NCI-H526 (cell line): ENCODE measurements around the gene PLS1.

Experiments used
- DNase-seq, 2 experiments: peaks; one replicate each; lab custom pipeline; 2025; lab: John Stamatoyannopoulos, UW

PLS1 gene

GRCh38 chr3:142638291-142638690 is 42.1 kb downstream of the PLS1 start:
- DNase-seq: no peak

DNA sequence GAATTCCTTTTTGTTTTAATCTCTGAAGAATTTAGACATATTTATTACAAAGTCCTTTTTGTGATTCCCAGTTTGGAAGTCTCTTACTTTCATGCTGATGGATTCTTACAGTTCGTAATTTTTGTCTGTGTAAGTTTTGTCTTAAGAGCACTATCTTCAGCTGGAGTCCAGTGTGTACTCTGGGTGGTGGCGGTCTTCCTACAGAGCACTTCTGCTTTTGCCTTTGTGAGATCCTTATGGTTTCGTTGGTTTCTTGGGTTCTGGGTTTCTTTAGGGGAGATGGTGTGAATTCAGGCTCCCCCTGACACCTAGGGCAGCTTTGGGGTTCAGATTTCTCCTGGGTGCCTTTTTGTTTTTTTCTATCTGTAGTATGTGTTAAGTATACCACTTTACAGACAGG is 45.3 kb downstream of the PLS1 start:
- no peak for DNase-seq

DNA sequence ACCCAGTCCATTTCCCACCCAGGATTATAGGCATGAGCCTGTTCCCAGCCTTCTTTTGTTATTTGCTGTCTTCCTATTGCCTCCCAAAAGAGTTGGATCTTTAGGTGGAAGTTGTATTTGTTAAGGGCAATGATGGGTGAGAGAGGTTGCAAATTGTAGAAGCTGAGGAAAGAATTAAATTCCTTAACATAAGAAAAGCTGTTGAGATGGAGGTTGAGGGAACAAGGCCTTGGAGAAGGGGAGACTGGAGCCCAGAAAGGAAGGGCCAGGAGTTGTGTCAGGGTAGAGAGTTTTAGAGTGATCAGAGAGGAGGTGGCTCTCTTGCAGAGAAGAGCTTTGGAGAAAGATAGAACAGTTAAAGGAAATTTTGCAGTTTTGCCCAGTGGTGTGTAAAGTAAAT is 46.8 kb downstream of the PLS1 start:
- no peak for DNase-seq

GRCh38 chr3:142644502-142644901 is 48.3 kb downstream of the PLS1 start:
- no peak for DNase-seq

GRCh38 chr3:142645236-142645793 is 49.1 kb downstream of the PLS1 start:
- DNase-seq: no peak

DNA sequence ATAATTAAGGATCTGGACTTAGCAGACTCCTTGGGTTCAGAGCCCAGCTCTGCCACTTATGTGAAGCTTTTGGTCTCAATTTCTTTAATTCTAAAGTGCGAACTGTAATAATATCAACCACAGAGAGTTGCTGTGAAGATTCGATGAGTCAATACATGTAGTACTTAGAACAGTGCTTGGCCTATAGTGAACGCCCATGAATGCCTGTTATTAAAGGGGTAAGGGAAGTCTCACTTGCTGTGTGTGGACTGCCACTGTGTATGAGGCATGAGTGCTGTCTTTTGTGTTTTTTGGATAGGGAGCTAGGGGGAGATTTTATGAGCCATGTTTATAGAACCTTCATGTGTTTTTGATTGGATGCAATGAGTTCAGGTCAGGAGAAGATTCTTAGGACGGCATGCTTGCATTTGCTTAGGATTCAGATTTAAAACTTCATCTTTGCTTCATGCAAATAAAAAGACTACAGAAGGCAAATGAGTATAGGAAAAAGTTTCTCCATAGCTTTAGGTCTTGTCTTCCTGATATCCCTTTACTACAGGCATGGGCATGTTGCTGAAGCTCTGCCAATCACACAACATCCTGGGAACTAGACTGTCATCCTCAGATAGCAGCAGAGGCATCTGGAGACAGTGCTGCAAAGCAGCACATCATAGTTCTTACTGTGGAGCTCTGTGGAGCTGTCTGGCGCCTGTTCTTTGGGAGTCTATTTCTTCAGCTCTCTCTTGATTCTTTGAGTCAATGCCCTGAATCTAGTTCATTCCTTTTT is 50.0 kb downstream of the PLS1 start:
- peak in 1 of 2 experiments; percentile 9 for DNase-seq

- no peak for DNase-seq
Observed at GRCh38 chr3:142647856-142648255, 51.7 kb downstream of the PLS1 start.

DNA sequence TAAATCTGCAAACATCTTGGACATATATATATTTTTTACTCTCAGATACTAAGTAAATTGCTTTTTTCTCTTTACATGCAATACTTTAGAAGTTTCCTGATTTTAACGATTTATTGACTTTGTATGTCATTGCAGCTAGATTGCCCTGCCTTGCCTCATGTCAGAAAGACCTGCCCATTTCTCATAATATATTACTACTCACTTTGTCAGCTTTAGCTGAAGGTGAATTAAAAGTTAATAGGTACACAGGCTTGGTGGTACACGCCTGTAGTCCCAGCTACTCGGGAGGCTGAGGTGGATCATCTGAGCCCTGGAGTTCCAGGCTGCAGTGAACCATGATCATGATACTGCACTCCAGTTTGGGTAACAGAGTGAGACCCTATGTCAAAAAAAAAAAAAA is 52.8 kb downstream of the PLS1 start:
- no peak for DNase-seq

DNA sequence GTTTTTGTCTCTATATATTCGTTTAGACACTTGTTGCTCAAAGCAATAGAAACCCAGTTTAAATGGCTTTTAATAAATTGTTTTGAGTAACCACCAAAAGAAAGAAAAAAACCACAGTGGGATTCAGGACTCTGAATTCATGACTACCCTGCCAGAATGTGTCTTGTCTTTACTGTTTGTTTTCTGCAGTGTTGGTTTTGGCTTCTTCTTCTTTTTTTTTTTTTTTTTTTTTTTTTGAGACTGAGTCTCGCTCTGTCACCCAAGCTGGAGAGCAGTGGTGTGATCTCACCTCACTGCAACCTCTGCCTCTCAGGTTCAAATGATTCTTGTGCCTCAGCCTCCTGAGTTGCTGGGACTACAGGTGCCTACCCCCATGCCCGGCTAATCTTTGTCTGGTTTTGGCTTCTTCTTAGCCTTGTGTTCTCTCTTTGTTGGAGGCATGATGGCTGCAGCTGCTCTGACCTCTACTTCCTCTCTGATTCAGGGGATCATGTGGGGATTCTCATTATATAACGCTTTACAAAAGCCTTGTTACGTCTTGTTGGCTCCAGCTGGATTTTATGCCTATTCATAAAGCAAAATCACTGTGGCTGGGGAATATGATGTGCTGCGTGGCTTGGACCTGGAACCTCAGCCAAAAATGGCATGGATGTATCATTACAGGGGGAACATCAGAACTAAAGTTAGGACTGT is 54.0 kb downstream of the PLS1 start:
- DNase-seq: no peak

- DNase-seq: no peak
Observed at GRCh38 chr3:142651711-142652110, 55.5 kb downstream of the PLS1 start.

- no peak for DNase-seq
Observed at GRCh38 chr3:142652826-142653292, 56.7 kb downstream of the PLS1 start.

DNA sequence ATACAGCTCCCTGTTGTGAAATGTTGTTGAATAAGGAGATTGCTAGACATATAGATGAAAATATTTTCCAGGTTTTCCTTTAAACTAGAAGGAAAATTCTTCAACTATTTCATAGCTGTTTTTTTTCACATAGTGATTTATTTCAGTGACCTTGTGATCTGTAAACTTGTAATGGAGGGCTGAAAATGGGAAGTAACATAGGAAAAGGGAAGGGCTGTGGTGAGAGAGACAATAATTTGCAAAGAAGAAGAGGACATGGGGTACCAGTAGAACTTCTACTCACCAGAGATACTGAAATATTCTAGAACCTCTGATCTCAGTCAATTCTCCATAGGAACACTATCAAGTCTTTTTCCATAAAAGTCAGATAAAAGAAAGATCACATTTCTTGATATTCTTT is 60.4 kb downstream of the PLS1 start:
- DNase-seq: no peak

- DNase-seq: no peak
Observed at GRCh38 chr3:142657033-142657432, 60.8 kb downstream of the PLS1 start.

- no peak for DNase-seq
Observed at GRCh38 chr3:142660383-142660782, 64.2 kb downstream of the PLS1 start.

- no peak for DNase-seq
Observed at GRCh38 chr3:142660893-142661292, 64.7 kb downstream of the PLS1 start.

GRCh38 chr3:142663865-142664264 is 67.7 kb downstream of the PLS1 start:
- no peak for DNase-seq

- DNase-seq: peak in 1 of 2 experiments; percentile 11
Observed at GRCh38 chr3:142664311-142664710, 68.1 kb downstream of the PLS1 start.

DNA sequence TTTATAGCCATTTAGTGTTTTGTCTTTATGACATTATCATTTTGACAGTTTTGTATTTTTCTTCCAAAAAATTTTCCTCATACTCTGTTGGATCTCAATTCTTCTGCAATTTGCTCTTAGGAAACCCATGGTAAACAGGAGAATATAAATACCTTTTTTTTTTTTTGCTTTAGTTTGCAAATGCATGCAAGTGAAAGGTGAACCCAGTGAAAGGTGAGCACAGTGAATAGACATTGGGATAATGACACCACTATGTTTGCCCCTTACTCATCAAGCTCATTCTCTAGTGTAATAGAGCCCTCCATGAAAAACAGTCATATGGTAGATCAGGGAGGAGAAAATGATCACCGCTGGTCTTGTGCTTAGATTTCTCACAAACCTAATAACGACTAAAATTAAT is 68.6 kb downstream of the PLS1 start:
- peak in 1 of 2 experiments; percentile 23 for DNase-seq

DNA sequence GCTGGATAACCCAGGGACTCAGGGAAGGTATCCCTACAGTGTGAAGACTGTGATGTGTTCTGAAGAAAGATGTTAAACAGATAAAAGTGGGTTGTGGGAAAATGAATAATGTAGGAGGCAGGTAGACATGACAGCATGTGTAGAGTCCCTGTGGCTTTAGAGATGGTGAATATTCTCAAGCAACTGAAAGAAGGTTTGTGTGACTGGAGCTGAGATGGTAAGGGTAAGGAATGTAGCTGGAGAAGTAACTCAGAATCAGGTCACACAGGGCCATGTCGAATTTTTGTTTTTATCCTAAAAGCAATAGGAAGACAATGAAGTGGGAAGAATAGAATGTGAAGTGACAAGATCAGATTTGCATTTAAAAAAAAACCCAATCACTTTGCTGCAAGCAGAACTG is 73.9 kb downstream of the PLS1 start:
- DNase-seq: no peak

DNA sequence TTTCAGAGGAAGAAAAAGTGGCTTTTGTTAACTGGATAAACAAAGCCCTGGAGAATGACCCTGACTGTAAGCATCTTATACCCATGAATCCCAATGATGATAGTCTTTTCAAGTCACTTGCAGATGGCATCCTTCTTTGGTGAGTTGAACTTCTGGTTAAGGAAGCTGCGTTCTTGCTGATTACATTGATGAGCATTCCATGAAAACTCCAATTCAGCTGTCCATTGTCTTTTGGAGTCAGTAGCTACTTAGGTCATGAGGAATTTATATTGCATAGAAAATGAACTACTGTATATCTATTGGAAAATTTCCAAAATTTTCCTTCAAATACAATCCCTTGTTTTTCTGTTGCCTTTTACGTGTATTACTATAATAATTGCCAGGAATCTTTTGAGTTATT is 80.0 kb downstream of the PLS1 start:
- no peak for DNase-seq

DNA sequence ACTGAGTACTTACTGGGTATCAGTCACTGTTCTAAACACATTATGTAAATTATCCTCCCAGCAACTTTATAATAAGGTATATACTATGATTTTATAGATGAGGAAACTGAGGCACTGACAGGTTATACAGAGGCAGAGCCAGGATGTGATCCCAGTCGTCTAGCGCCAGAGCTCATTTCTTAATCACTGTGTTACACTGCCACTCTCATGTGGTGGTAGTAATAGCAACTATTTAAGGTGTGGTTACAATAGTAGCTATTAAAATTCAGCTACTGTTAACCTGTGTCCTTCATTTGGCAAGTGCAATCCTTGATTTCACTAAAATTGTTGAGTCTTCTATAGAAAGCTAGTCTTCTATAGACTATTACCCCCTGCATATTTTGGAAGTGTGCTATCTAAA is 84.5 kb downstream of the PLS1 start:
- no peak for DNase-seq

DNA sequence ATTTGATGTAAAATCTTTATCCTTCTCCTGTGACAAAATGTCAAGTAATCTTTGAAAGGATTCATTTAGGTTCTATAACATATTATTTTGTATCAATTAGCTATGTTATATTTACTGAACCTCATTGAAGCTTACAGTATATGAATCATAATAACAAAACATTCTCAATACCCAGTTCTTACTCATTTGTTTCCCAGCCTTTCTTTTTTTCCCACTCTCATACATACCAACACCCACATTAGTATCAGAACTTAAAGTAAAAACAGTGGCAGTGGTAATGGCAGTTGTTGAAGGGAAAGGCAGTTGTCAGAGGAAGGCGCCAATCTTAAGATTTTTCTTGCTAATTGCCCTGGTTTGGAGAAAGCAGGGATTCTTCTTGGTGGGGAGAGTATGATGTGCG is 94.4 kb downstream of the PLS1 start:
- no peak for DNase-seq

DNA sequence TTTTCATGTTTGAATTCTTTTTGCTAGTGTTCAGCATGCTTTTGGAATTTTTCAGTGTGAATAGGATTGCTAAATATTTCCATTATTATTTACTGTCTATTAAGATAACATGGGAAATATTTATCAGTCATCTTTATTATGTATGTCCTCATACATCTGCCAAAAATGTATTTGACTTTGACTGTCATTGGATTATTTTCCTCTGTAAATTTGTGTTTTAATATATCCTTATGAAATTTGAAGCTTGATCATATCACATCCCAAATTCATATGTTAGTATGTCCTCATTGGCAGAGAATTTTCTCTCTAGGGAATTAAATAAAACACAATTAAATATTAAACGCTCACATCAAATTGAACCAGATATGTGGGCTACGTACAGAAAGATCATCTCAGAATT is 95.3 kb downstream of the PLS1 start:
- DNase-seq: no peak
